IPS-11a (cell line): ENCODE measurements around the gene CFAP73.
A peak's percentile ranks its signal among the peaks of the same experiment; 100 is the strongest.

Experiments used
- H3K4me3 ChIP-seq: one replicate; pipeline ENCODE4 v1.5.1; 2013; ENCODE audit warnings: low read depth, low read length, control low read depth

The CFAP73 gene

DNA sequence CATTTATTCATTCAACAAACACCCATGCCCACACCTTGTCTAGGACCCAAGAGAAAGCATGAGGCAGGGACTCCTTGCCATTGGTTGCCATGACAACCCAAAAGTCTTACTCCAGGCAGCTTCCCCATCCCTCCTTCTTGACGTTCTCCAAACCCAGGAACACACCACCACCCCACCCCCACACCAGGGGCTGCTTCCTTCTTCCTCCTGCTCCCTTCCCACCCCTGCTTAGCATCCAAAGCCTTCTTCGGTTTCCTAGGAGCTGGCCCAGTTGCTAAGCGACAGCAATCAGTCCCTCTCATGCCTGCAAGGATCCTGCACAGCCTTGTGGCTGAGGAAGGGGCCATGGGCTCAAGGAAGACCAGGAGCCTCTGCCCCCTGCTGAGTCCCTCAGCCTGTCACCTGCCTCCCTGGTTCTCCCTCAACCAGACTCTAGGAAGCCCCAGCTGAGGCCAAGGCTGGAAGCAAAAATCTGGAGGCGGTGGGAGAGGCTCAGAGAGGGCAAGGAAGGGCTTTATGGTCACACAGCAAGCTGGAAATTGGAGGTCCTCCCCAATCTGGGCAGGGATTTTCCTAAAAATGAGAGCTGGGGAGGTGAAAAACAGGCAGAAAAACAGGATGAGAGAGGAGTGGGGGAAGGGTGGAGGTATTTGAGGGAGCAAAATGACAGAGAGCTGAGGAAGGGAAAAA lies 29.4 kb upstream of the CFAP73 start:
- no peak overlapping the region for H3K4me3 ChIP-seq

GRCh38 chr12:113120670-113121370 lies 28.7 kb upstream of the CFAP73 start:
- no peak overlapping the region for H3K4me3 ChIP-seq

DNA sequence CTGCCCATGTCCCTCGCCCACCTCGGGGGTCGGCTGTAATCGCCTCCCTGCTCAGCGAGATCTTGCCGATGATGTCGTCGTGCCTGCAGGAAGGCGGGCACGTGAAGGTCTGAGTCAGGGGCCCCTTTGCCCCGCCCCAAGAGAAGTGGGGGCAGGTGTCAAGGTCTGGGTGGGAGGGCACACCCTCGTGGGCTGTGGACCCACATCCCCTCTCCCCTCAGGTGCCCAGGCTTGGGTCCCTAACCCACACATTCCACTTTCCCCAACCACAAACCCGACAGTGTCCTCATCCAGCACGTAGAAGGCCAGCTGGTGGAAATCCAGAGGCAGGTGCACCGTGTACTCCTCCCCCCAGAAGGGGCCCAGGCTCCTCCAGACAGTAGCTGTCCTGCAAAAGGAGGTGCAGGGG lies 21.7 kb upstream of the CFAP73 start:
- H3K4me3 ChIP-seq, result no peak overlapping the region

- no peak overlapping the region for H3K4me3 ChIP-seq
Measured at GRCh38 chr12:113128802-113129663, 20.5 kb upstream of the CFAP73 start.

DNA sequence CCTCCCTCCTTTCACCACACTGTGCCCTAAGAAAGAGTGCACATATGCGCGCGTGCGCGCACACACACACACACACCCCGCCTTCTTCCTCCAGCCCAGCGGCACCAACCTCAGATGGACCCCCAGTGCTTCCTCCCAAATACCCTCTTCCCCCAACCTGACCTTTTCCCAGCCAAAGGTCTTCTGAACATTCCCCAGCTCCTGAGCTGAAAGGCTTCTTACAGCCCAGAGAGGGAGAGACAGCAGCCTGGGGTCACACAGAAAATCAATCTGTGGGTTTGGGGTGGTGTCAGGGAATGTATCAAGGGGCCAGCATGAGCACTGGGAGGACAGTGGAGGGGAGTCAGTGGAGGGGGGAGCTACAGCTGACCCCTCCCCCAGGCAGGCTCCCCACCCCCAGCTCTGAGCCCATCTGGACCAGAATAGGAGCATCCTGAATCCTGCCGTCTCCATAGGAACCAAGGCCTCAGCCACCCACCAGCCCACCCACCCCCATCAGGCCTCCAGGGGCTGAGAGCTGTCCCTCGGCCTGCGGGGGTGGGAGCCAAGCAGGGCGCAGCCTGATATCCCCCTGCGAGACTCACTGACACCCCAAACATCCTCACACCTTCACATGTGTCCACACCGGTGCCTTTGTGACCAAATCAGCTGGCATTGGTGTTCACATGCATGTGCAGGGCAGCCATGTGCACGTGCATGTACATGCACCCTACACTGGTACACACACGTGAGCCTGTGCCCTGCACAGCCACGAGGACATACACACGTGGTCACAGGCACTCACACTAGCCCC lies 19.7 kb upstream of the CFAP73 start:
- H3K4me3 ChIP-seq, result no peak overlapping the region

DNA sequence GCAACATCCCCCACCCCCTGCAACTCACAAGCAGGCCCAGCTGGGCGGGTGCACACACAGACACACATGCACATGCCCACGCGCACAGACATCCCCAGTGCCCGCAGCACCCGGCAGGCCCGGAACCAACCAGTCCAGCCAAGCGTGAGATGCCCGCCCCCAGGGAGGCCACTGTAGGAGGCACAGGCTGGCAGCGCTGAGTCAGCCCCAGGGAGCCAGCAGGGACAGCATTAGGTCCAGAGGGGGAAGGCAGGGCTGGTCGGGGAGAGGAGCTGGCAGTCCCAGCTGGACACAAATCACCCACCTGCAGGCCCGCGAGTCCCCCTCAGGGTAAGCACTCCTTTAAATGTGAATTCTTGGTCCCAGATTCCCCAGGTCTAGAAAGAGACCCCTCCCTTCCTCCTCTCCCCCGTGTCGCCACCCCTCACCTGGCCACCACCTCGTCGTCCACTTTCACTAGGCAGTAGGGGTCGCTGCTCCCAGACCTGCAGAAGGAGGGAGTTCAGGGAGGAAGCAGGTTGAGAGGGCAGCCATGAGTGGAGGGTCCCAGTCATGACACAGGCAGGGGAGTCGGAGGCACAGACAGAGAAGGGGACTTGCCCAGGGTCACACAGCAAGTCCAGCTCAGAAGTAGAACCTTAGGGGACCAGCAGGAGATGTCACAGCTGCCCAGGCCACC lies 18.9 kb upstream of the CFAP73 start:
- H3K4me3 ChIP-seq, result no peak overlapping the region

- H3K4me3 ChIP-seq, result no peak overlapping the region
Measured at GRCh38 chr12:113131556-113131955, 18.0 kb upstream of the CFAP73 start.

- no peak overlapping the region for H3K4me3 ChIP-seq
Measured at GRCh38 chr12:113133036-113133435, 16.5 kb upstream of the CFAP73 start.

DNA sequence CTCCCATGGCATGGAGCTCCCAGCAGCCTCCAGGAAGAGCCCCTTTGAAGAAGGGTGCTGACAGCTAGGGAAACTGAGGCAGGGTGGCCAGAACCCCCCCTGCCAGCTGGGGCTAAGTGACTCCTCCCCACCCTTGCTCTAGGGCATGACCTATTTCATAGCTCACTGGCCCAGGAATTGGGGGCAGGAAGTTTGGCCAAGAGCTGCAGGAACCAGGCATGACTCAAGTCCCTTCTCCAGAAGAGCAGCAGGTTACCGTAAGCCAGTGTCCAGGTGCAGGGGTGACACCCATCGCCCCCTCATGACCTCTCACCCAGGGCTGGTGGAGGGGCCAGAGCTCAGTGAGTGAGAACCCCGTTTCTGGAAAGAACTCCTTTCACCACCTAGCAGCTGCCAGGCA lies 15.9 kb upstream of the CFAP73 start:
- H3K4me3 ChIP-seq, result no peak overlapping the region

DNA sequence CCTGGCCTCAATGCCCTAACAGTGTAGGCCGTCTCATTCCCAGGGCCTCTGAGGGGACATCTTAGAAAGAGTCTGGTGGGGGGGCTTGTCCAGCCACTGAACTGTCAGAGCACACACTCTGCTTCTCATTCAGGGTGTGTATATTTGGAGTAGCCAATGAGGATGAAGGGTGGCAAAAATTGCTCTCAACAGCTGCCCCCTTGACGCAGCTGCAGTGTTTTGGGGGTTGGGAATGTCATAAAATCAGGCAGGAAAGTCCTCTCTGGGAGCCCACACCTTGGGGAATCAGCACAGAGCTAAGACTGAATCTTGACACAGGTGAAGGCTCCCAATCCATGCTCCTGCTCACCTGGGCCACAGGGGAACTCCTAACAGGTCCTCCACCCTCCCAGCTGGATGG lies 15.5 kb upstream of the CFAP73 start:
- no peak overlapping the region for H3K4me3 ChIP-seq

DNA sequence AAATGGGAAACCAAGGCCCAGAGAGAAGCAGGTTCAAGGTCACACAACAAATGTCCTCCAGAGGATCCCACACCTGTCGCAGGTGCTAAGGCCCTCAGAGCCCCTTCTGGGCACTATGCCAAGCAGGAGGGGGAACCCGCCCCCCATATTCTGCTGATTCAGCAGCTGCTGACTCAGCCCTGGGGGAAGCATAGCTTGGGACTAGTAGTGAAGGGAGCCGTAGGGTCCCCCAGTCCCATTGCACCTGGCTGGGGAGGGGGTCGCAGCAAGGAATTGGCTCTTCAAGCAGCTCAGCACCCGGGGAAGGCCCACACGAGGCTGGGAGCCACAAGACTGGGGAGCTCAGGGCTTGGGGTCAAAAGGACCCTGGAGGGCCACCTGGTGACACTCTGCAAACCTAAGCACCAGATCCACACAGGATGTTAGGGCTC lies 15.0 kb upstream of the CFAP73 start:
- no peak overlapping the region for H3K4me3 ChIP-seq

DNA sequence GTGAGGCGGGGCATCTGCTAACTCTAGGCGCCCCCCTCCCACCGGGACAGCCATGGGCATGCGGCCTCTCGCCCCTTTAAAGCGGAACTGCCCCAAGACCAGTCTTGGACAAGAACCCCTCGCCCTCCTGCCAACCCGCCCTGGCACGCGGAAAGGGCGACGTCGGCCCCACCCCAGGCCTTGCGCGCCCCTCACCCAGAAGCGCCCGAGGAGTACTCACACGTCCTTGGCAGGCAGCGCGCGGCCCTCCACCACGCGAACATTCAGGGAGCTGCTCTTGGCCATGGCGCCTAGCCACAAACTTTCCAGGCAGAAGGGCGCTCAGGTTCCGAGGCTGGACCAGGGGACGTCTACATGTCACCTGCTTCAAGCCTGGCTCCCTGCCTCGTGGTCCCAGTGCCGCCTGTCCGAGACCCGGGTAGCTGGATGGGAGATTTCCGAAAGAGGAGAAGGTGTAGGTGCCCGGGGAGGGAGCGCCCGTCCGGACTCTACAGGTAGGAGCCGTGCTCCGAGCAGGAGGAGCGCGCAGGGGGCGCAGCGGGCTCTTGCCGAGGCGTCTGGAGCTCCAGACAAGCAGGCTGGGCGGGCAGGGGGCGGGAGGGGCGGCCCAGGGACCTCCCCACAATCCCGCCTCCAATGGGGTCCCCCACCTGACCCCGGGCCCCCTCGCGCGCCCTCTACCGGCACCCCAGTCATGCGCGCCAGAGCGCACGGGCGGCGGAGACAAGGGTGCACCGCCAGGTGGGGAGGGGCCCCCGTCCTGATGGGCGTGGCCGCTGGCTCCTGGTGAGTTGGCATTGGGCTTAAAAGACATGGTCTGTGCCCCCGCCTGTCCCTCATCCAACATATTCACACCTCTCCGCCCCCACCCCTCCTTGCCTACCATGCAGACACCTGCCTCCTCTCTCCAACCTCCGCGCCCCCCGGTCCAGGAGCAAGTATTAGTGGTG lies 14.1 kb upstream of the CFAP73 start, which contains the start of gene RASAL1:
TSS of gene RASAL1 (minus strand) at position 584 of the 950 bp plus-strand sequence. CDS start at position 285, 299 bp downstream.
- H3K4me3 ChIP-seq, result peak within 1 kb of the TSS; percentile 63

DNA sequence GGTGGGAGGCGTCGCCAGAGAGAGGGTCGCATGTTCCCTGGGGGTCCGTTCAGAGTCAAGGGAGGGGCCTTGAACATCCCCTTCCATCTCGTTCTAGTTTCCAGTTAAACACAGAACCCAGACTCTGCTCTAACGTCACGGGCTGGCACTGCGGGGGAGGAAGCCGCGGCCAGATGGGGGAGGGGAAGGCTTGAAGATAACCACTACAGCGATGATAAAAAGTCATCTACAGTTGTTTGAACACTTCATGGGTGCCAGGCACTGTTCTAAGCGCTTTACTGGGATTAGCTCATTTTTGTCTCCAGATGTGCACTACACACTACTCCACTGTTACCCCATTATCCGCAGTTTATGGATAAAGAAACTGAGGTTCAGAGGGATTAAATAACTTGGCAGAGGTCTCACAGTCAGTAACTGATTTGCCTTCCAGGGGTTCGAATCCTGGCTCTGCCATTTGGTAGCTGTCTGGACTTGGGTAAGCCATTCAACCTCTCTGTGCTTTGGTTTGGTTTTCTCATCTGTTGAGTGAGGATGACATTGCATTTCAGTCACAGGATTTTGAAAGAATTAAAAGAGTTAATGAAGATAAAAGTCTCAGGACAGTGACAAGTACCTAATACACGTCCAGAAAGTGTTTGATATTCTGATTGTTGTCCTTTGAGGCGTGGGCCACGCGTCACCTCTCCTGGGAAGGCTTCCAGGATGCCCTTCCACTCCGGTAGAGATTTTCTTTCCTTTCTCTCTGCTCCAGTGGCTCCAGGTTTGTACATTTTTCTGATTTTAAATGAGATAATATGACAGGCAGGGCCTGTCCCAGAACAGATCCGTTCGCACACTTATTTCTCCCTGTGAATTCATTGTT lies 13.2 kb upstream of the CFAP73 start:
- H3K4me3 ChIP-seq, result peak overlapping the region; percentile 27

DNA sequence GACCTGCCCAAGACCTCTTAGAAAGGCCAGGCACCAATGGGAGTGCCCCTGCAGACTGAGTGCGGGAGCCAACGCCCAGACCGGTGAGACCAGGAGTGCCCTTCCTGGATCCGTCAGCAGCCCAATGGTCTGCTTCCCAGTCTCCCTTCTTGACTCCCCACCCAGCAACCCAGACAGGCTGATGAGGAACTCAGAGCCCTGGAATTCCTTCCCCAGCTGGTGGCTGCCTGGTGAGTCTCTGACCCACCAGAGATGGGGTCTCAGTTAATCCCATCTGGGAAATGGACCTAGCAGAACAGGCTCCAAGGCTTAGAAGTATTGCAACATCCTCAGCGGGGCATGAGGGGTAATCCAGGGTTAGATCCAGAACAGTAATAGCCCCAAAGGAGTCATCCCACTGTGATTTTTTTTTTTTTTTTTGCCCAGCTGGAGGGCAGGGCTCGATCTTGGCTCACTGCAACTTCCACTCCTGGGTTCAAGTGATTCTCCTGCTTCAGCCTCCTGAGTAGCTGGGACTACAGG lies 12.5 kb upstream of the CFAP73 start:
- no peak overlapping the region for H3K4me3 ChIP-seq

DNA sequence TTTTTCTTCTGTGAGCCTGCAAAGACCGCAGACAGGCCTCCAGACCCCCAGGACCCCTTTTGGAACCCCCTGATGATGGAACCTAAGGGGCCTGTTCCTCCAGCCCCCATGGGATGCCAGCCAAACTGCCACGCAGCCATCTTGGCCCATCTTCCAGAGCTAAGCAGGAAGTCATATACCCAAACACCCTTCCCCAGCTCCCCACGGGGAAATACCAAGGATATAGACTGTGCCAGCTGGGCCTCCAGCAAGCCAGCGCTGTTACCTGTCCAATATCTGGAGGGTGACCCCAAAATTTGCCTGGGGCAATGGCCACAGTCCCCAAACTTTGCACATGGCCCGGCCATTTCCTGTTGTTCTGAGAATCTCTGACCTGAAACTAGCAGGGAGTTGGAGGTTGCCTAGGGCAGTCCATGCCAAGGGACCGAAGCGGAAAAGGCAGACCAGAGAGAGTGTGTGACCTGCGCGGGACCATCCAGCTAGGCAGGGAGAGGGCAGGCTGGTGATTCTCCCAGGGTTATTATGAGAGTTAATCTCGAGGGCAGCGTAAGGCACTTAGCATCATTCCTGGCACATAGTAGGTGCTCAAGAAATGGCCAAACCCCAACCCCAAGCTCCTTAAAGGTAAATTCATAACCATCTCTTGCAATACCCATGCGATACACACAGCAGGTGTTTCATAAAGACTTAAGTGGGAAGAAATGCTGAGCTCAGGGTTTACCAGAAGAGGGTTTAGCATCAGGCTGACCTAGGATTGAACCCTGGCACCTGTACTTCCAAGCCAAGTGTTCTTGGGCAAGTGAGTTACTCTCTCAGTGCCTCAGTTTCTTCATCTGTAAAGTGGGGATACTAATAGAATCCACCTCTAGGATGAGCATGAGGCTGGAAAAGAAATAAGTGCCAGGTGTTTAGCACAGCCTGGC lies 11.4 kb upstream of the CFAP73 start:
- H3K4me3 ChIP-seq, result no peak overlapping the region

DNA sequence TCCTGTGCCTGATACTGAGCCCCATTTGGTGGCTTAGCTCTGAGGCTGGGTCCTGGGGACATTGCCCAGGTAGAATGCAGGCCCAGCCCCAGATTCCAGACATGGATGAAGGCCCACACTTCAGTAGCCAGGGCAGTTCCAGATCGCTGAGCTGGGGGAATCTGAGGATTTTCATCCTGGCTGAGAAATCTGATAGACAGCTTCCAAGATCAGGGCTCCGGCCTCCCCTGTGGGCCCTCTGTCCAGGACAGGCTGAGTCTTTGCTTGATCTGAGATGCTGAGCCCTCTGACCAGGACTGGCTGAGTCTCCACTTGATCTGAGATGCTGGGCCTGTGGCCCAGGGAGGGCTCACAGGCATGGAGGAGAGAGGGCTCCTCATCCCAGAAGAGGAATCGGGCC lies 10.7 kb upstream of the CFAP73 start:
- H3K4me3 ChIP-seq, result no peak overlapping the region

DNA sequence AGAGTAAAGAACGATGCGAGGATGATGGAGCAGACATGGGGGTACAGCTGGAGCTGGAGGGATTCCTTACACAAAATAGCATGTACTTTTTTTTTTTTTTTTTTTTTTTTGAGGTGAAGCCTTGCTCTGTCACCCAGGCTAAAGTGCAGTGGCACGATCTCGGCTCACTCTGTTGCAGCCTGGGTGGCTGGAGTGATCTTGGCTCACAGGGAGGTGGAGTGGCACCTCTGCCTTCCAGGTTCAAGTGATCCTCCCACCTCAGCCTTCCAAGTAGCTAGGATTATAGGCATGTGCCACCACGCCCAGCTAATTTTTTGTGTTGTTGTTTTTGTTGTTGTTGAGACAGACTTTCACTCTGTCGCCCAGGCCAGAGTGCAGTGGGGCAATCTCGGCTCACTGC lies 8.8 kb upstream of the CFAP73 start:
- no peak overlapping the region for H3K4me3 ChIP-seq
